CD4-positive, alpha-beta T cell treated with Interleukin-15 for 1 hour (primary cell): ENCODE data around the gene JMJD4.

ENCODE experiments used
- DNase-seq: peaks from one replicate; pipeline ENCODE4 v3.0.0-alpha.2; 2020

JMJD4 gene

GRCh38 chr1:227768640-227769039, 33.5 kb upstream of the JMJD4 start:
- no peak for DNase-seq

GRCh38 chr1:227768125-227768439, 33.0 kb upstream of the JMJD4 start:
- no peak for DNase-seq

- DNase-seq = no peak
Observed at GRCh38 chr1:227767401-227768124, 32.5 kb upstream of the JMJD4 start.

GRCh38 chr1:227766653-227767277, 31.7 kb upstream of the JMJD4 start:
- DNase-seq = no peak

- peak; percentile 74 for DNase-seq
Observed at GRCh38 chr1:227766015-227766634, 31.0 kb upstream of the JMJD4 start.

- no peak for DNase-seq
Observed at GRCh38 chr1:227765261-227766014, 30.3 kb upstream of the JMJD4 start.

- no peak for DNase-seq
Observed at GRCh38 chr1:227764019-227764391, 28.9 kb upstream of the JMJD4 start.

- no peak for DNase-seq
Observed at GRCh38 chr1:227763246-227764018, 28.3 kb upstream of the JMJD4 start.

GRCh38 chr1:227762231-227762911, 27.3 kb upstream of the JMJD4 start:
- peak; percentile 84 for DNase-seq

- DNase-seq = no peak
Observed at GRCh38 chr1:227761621-227762230, 26.6 kb upstream of the JMJD4 start.

- no peak for DNase-seq
Observed at GRCh38 chr1:227760377-227760776, 25.3 kb upstream of the JMJD4 start.

- DNase-seq = no peak
Observed at GRCh38 chr1:227759341-227760300, 24.5 kb upstream of the JMJD4 start.

- DNase-seq = no peak
Observed at GRCh38 chr1:227758366-227758765, 23.3 kb upstream of the JMJD4 start.

GRCh38 chr1:227757781-227758180, 22.7 kb upstream of the JMJD4 start:
- DNase-seq = no peak

GRCh38 chr1:227756172-227756959, 21.3 kb upstream of the JMJD4 start:
- DNase-seq = no peak

- DNase-seq = no peak
Observed at GRCh38 chr1:227754958-227755357, 19.9 kb upstream of the JMJD4 start.

GRCh38 chr1:227753999-227754711, 19.1 kb upstream of the JMJD4 start:
- no peak for DNase-seq

- DNase-seq = no peak
Observed at GRCh38 chr1:227749916-227750710, 15.0 kb upstream of the JMJD4 start.
